Prostate gland (tissue), 2 donors: ENCODE data around the gene CREG2.

Experiments
- POLR2A ChIP-seq: fragments of 450-650 bp; IDR thresholded peaks from one replicate; pipeline ENCODE4 v1.6.1; 2016; ENCODE audit warnings: antibody characterized with exemption, mild to moderate bottlenecking
- POLR2AphosphoS5 ChIP-seq: sonication (generic); formaldehyde crosslinking; IDR thresholded peaks from one replicate; pipeline ENCODE4 v1.6.1; 2017; ENCODE audit warnings: antibody characterized with exemption
- TF ChIP-seq, protein P1 (sequence below), 4 experiments: fragments of 200-600 bp in 2 of 4; fragments of 450-650 bp in 2 of 4; sonication (generic) in 2 of 4; IDR thresholded peaks; 1 replicate in 3 of 4; 2 replicates in 1 of 4; pipeline ENCODE4 v1.5.1; 2016 to 2019; ENCODE audit warnings: antibody characterized with exemption in 4 of 4, mild to moderate bottlenecking in 2 of 4, moderate library complexity in 2 of 4

DNA sequence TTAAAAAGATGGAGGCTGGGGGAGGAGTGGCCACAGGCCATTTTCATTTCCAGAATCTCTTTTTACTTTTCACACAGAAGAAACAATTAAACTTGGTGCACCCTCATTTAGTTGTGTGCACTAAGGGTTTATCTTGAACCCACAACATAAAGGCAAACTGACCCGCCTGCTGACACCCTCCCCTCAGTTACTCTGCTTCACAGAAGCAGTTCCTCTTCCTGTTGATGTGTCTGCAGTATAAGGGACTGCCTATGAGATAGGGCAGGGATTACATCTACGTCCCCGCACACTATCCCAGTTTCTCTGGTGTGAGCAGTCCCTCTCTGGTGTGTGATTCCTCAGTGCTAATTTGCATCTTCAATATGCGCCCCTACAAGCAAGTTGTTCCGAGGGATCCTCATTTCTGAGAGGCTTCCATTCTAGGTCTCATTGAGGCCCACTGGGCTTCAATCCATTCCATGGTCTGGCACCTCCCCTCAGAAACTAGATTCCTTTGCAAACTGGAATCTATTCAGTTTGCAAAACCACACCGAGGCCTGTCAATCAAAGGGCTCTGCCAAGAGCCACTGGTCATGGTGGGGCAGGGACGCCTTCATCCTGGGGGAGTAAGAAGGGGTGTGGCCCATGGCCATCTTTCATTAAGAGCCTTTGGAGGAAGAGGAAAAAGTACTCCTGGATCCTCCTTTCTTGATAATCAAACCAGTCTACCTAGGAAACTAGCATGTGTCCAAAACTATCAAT is 12.3 kb downstream of the CREG2 start:
- TF ChIP-seq, protein P1, sequence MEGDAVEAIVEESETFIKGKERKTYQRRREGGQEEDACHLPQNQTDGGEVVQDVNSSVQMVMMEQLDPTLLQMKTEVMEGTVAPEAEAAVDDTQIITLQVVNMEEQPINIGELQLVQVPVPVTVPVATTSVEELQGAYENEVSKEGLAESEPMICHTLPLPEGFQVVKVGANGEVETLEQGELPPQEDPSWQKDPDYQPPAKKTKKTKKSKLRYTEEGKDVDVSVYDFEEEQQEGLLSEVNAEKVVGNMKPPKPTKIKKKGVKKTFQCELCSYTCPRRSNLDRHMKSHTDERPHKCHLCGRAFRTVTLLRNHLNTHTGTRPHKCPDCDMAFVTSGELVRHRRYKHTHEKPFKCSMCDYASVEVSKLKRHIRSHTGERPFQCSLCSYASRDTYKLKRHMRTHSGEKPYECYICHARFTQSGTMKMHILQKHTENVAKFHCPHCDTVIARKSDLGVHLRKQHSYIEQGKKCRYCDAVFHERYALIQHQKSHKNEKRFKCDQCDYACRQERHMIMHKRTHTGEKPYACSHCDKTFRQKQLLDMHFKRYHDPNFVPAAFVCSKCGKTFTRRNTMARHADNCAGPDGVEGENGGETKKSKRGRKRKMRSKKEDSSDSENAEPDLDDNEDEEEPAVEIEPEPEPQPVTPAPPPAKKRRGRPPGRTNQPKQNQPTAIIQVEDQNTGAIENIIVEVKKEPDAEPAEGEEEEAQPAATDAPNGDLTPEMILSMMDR (IDR thresholded peaks at IDR 0.05): no peak
- TF ChIP-seq POLR2A: no peak
- no peak for TF ChIP-seq POLR2AphosphoS5
